HCT116 (cell line): ENCODE data around the gene SLC12A3. TPM values are rescaled to one million over a fixed set of nuclear protein-coding genes. Genes with fewer than 3 reads are reported as not detected.

ENCODE experiments used
- ATAC-seq: fragments of 200-7000 bp; cut with Tn5 transposase; 2 replicates; pipeline ENCODE4 v1.9.1; 2020; ENCODE audit warnings: mild to moderate bottlenecking, moderate library complexity
- BruUV-seq: library from RNA; stranded (reverse); fragments of 400-500 nt; replicated peaks from 2 replicates; lab custom pipeline; 2021; lab: Mats Ljungman, UMichigan
- CTCF ChIA-PET: fragments of 300-600 bp; sonication (Branson Sonifier 250); formaldehyde crosslinking; loops from one replicate; lab custom pipeline; 2021; ENCODE audit warnings: antibody characterized with exemption; lab: Charles Lee
- POLR2A ChIA-PET: fragments of 300-600, 350-600 bp; sonication (Branson Sonifier 250); formaldehyde crosslinking; loops from one replicate; lab custom pipeline; 2021; ENCODE audit warnings: antibody characterized with exemption; lab: Charles Lee
- RAD21 ChIA-PET, 2 experiments: fragments of 300-600 bp; sonication (Branson Sonifier 250); formaldehyde crosslinking; loops; one replicate each; lab custom pipeline; 2023; ENCODE audit warnings: low total read pairs in 2 of 2; ENCODE audit not compliant: uncharacterized antibody in 2 of 2, unreplicated experiment in 2 of 2, low non-redundant PET in 1 of 2; lab: Charles Lee
- DNase-seq: peaks from one replicate; pipeline ENCODE4 v3.0.0-alpha.2; 2010; ENCODE audit warnings: low read depth, low spot score
- H2AFZ ChIP-seq: fragments of 200-600 bp; shearing (Covaris generic), sonication (generic); 2 replicates; pipeline ENCODE4 v1.6.1; 2017; ENCODE audit warnings: low read depth, mixed run types, mixed read lengths, antibody characterized with exemption, low read length; ENCODE audit not compliant: poor library complexity, severe bottlenecking
- H3K27ac ChIP-seq: 2 replicates; pipeline ENCODE4 v1.5.1; 2012; ENCODE audit warnings: low read depth, low read length
- H3K27me3 ChIP-seq: fragments of 200-600 bp; sonication (generic); 2 replicates; pipeline ENCODE4 v1.6.1; 2016; ENCODE audit warnings: mixed run types, low read length, mixed read lengths; ENCODE audit not compliant: insufficient read depth
- H3K36me3 ChIP-seq, 2 experiments: fragments of 200-500 bp in 1 of 2; fragments of 200-600 bp in 1 of 2; sonication (Bioruptor generic) in 1 of 2; sonication (generic) in 1 of 2; 2 replicates each; pipeline versions ENCODE4 v1.5.1 to v1.6.1; 2014 to 2016; ENCODE audit warnings: low read length in 2 of 2, inconsistent platforms in 1 of 2, mixed read lengths in 1 of 2, mixed run types in 1 of 2; ENCODE audit not compliant: insufficient read depth in 2 of 2, control insufficient read depth in 1 of 2
- H3K4me1 ChIP-seq, 2 experiments: fragments of 200-600 bp in 1 of 2; sonication (generic) in 1 of 2; 2 replicates each; pipeline versions ENCODE4 v1.5.1 to v1.6.1; 2012 to 2017; ENCODE audit warnings: low read length in 2 of 2, inconsistent platforms in 1 of 2, mild to moderate bottlenecking in 1 of 2, mixed read lengths in 1 of 2, mixed run types in 1 of 2, moderate library complexity in 1 of 2; ENCODE audit not compliant: insufficient read depth in 2 of 2, control insufficient read depth in 1 of 2
- H3K4me2 ChIP-seq: fragments of 200-600 bp; sonication (generic); 2 replicates; pipeline ENCODE4 v1.6.1; 2017; ENCODE audit warnings: mixed run types, low read length, mixed read lengths
- H3K4me3 ChIP-seq, 2 experiments: fragments of 200-600 bp in 1 of 2; sonication (generic) in 1 of 2; replicated peaks in 1 of 2; 2 replicates each; pipeline ENCODE4 v1.5.1; 2011 to 2016; ENCODE audit warnings: low read length in 2 of 2, control low read depth in 1 of 2, low read depth in 1 of 2, mild to moderate bottlenecking in 1 of 2, mixed read lengths in 1 of 2, mixed run types in 1 of 2
- H3K79me2 ChIP-seq: fragments of 200-600 bp; sonication (generic); 2 replicates; pipeline ENCODE4 v1.6.1; 2017; ENCODE audit warnings: mild to moderate bottlenecking, mixed run types, low read length, moderate library complexity, mixed read lengths; ENCODE audit not compliant: insufficient read depth
- H3K9ac ChIP-seq: fragments of 200-600 bp; sonication (generic); 2 replicates; pipeline ENCODE4 v1.6.1; 2016; ENCODE audit warnings: low read length, mixed read lengths
- H3K9me2 ChIP-seq: fragments of 200-600 bp; sonication (generic), shearing (Covaris generic); 2 replicates; pipeline ENCODE4 v1.6.1; 2017; ENCODE audit warnings: mixed run types, mild to moderate bottlenecking, moderate library complexity; ENCODE audit not compliant: insufficient read depth
- H3K9me3 ChIP-seq, 2 experiments: fragments of 200-500 bp in 1 of 2; fragments of 200-600 bp in 1 of 2; sonication (Bioruptor generic) in 1 of 2; sonication (generic) in 1 of 2; 2 replicates each; pipeline ENCODE4 v1.6.1; 2014 to 2017; ENCODE audit warnings: low read length in 2 of 2, mixed read lengths in 2 of 2, inconsistent platforms in 1 of 2, low read depth in 1 of 2, mild to moderate bottlenecking in 1 of 2, mixed run types in 1 of 2, moderate library complexity in 1 of 2; ENCODE audit not compliant: control insufficient read depth in 1 of 2, insufficient read depth in 1 of 2
- H4K20me1 ChIP-seq: fragments of 200-600 bp; sonication (generic), shearing (Covaris generic); 2 replicates; pipeline ENCODE4 v1.6.1; 2017; ENCODE audit warnings: mixed run types, mild to moderate bottlenecking, moderate library complexity; ENCODE audit not compliant: insufficient read depth
- EGR1 ChIP-seq: IDR thresholded peaks from 2 replicates; pipeline ENCODE4 v1.6.1; 2012; ENCODE audit warnings: low read depth
- ELF1 ChIP-seq: IDR thresholded peaks from 2 replicates; pipeline ENCODE4 v1.6.1; 2012; ENCODE audit warnings: low read depth, borderline replicate concordance
- EZH2 ChIP-seq: fragments of 200-600 bp; sonication (generic); IDR thresholded peaks from 2 replicates; pipeline ENCODE4 v1.6.1; 2017; ENCODE audit warnings: antibody characterized with exemption, mixed run types
- POLR2A ChIP-seq: IDR thresholded peaks from 2 replicates; pipeline ENCODE4 v1.7.0; 2011; ENCODE audit warnings: borderline replicate concordance; ENCODE audit not compliant: insufficient read depth, insufficient read length; ENCODE audit errors: extremely low read depth
- POLR2AphosphoS5 ChIP-seq: IDR thresholded peaks from 2 replicates; pipeline ENCODE4 v1.6.1; 2011; ENCODE audit warnings: mild to moderate bottlenecking, low read depth, low read length, moderate library complexity
- RAD21 ChIP-seq: IDR thresholded peaks from 2 replicates; pipeline ENCODE4 v1.6.1; 2012; ENCODE audit warnings: low read depth, mild to moderate bottlenecking
- SRF ChIP-seq: IDR thresholded peaks from 2 replicates; pipeline ENCODE4 v1.6.1; 2012; ENCODE audit warnings: low read depth
- TCF7L2 ChIP-seq: IDR thresholded peaks from 2 replicates; pipeline ENCODE4 v1.7.0; 2011; ENCODE audit warnings: borderline replicate concordance, inconsistent platforms; ENCODE audit not compliant: insufficient read depth, insufficient read length; ENCODE audit errors: extremely low read depth
- intact Hi-C: fragments of 100-400 bp; cut with micrococcal nuclease; formaldehyde crosslinking; loops from 2 replicates; pipeline ENCODE4 v1.10.0; 2022
- total RNA-seq: library from RNA; stranded (reverse); gene quantifications from one replicate; pipeline ENCODE4 v1.2.1, GENCODE V29; 2021; ENCODE audit not compliant: unreplicated experiment
- TF ChIP-seq, protein P1 (sequence below): IDR thresholded peaks from 2 replicates; pipeline ENCODE4 v1.6.1; 2011; ENCODE audit warnings: mild to moderate bottlenecking, low read length, moderate library complexity; ENCODE audit not compliant: insufficient replicate concordance; ENCODE audit errors: extremely low read depth
- TF ChIP-seq, protein P2 (sequence below), 3 experiments: fragments of 200-600 bp in 1 of 3; sonication (generic) in 1 of 3; IDR thresholded peaks in 2 of 3; conservative IDR thresholded peaks in 1 of 3; 2 replicates each; pipeline ENCODE4 v1.5.1; 2012 to 2017; ENCODE audit warnings: low read depth in 2 of 3, low read length in 2 of 3, antibody characterized with exemption in 1 of 3, borderline replicate concordance in 1 of 3, control low read depth in 1 of 3, mild to moderate bottlenecking in 1 of 3, mixed read lengths in 1 of 3, mixed run types in 1 of 3, moderate library complexity in 1 of 3; ENCODE audit not compliant: insufficient read depth in 1 of 3
- TF ChIP-seq, protein P3 (sequence below): IDR thresholded peaks from 2 replicates; pipeline ENCODE4 v1.6.1; 2012; ENCODE audit warnings: low read depth
- TF ChIP-seq, protein P4 (sequence below): IDR thresholded peaks from 2 replicates; pipeline ENCODE4 v1.6.1; 2012

The SLC12A3 gene
- total RNA-seq, 1 experiment from 2014 or later: not detected

DNA sequence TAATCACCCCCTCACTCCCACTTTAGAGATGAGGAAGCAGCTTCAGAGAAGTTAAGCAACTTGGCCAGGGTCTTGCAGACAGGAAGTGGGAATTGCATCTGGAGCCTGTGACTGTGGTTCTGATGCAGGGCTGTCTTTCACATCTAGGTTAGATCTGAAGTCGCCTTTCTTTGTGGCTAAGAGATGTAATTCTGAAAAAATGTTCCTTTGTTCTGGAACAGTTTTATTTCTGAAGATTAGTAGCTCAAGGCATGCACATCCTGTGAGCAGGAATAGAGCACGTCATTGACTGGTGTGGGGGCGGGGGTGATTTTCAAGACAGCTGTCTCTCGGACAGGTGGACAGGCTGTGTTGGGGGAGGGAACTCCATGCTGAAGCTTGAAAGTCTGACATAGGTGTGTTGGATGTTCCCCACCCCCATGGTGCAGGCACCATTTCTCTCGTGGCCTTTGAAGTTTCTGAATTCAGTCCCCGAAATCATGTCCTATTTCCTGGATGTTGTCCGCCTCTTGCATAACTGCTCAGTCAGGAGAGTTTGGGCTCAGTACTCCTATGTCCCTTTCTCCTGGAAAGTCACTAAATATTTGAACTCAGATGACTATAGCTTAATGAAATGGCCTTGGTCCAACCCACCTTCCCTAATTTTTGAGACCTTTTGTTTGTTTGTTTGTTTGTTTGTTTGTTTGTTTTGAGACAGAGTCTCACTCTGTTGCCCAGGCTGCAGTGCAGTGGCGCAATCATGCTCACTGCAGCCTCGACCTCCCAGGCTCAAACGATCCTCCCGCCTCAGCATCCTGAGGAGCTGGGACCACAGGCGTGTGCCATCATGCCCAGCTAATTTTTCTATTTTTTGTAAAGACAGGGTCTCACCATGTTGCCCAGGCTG, 45.9 kb downstream of the SLC12A3 start:
- DNase-seq (no peak), ATAC-seq (no peak)
- intact Hi-C loops: no loop called here
- no peak overlapping the region for H3K9ac ChIP-seq
- ChIA-PET RAD21 (no interaction called here), CTCF (no interaction called here), POLR2A (interaction anchor here (2.8 kb wide), 1 partner anchor 20 kb away, joined by 11 read pairs; the partner anchor contains the start of gene HERPUD1)
- no peaks in the 10 kb centered on the region for H3K79me2 ChIP-seq
- no TSS peak for BruUV-seq
- no peaks in the 10 kb centered on the region for H3K27me3 ChIP-seq
- TF ChIP-seq, protein P1, sequence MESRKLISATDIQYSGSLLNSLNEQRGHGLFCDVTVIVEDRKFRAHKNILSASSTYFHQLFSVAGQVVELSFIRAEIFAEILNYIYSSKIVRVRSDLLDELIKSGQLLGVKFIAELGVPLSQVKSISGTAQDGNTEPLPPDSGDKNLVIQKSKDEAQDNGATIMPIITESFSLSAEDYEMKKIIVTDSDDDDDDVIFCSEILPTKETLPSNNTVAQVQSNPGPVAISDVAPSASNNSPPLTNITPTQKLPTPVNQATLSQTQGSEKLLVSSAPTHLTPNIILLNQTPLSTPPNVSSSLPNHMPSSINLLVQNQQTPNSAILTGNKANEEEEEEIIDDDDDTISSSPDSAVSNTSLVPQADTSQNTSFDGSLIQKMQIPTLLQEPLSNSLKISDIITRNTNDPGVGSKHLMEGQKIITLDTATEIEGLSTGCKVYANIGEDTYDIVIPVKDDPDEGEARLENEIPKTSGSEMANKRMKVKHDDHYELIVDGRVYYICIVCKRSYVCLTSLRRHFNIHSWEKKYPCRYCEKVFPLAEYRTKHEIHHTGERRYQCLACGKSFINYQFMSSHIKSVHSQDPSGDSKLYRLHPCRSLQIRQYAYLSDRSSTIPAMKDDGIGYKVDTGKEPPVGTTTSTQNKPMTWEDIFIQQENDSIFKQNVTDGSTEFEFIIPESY: no peak
- TF ChIP-seq, protein P2, sequence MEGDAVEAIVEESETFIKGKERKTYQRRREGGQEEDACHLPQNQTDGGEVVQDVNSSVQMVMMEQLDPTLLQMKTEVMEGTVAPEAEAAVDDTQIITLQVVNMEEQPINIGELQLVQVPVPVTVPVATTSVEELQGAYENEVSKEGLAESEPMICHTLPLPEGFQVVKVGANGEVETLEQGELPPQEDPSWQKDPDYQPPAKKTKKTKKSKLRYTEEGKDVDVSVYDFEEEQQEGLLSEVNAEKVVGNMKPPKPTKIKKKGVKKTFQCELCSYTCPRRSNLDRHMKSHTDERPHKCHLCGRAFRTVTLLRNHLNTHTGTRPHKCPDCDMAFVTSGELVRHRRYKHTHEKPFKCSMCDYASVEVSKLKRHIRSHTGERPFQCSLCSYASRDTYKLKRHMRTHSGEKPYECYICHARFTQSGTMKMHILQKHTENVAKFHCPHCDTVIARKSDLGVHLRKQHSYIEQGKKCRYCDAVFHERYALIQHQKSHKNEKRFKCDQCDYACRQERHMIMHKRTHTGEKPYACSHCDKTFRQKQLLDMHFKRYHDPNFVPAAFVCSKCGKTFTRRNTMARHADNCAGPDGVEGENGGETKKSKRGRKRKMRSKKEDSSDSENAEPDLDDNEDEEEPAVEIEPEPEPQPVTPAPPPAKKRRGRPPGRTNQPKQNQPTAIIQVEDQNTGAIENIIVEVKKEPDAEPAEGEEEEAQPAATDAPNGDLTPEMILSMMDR (IDR thresholded peaks at IDR 0.05 in 2 of 3, conservative IDR thresholded peaks at IDR 0.05 in 1 of 3; ENCODE audit: borderline replicate concordance in 1 of 3, insufficient read depth in 1 of 3, low read depth in 2 of 3, low read length in 2 of 3): no peak
- TF ChIP-seq ELF1 (no peak), TCF7L2 (no peak), SRF (no peak), POLR2AphosphoS5 (no peak), EZH2 (no peak), EGR1 (no peak), POLR2A (no peak), RAD21 (no peak)
- TF ChIP-seq, protein P3, sequence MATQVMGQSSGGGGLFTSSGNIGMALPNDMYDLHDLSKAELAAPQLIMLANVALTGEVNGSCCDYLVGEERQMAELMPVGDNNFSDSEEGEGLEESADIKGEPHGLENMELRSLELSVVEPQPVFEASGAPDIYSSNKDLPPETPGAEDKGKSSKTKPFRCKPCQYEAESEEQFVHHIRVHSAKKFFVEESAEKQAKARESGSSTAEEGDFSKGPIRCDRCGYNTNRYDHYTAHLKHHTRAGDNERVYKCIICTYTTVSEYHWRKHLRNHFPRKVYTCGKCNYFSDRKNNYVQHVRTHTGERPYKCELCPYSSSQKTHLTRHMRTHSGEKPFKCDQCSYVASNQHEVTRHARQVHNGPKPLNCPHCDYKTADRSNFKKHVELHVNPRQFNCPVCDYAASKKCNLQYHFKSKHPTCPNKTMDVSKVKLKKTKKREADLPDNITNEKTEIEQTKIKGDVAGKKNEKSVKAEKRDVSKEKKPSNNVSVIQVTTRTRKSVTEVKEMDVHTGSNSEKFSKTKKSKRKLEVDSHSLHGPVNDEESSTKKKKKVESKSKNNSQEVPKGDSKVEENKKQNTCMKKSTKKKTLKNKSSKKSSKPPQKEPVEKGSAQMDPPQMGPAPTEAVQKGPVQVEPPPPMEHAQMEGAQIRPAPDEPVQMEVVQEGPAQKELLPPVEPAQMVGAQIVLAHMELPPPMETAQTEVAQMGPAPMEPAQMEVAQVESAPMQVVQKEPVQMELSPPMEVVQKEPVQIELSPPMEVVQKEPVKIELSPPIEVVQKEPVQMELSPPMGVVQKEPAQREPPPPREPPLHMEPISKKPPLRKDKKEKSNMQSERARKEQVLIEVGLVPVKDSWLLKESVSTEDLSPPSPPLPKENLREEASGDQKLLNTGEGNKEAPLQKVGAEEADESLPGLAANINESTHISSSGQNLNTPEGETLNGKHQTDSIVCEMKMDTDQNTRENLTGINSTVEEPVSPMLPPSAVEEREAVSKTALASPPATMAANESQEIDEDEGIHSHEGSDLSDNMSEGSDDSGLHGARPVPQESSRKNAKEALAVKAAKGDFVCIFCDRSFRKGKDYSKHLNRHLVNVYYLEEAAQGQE: no peak
- TF ChIP-seq, protein P4, sequence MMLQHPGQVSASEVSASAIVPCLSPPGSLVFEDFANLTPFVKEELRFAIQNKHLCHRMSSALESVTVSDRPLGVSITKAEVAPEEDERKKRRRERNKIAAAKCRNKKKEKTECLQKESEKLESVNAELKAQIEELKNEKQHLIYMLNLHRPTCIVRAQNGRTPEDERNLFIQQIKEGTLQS: no peak
- no peaks in the 10 kb centered on the region for H3K9me3 ChIP-seq
- no peaks in the 10 kb centered on the region for H3K36me3 ChIP-seq
- H3K4me2 ChIP-seq: no peak overlapping the region
- H3K27ac ChIP-seq: no peak overlapping the region
- H2AFZ ChIP-seq: no peak overlapping the region
- H3K9me2 ChIP-seq: no peaks in the 10 kb centered on the region
- H4K20me1 ChIP-seq: no peaks in the 10 kb centered on the region
- no peaks in the 10 kb centered on the region for H3K4me1 ChIP-seq
- H3K4me3 ChIP-seq: no peak overlapping the region
